GM12874 (cell line): ENCODE measurements around the gene OR6K2.

Experiments
- CTCF ChIP-seq: IDR thresholded peaks from 2 replicates; pipeline ENCODE4 v1.5.1; 2011; ENCODE audit warnings: low read depth, mild to moderate bottlenecking, control low read depth, low read length, moderate library complexity; ENCODE audit not compliant: insufficient read depth

Gene OR6K2

GRCh38 chr1:158720620-158721019 lies 20.2 kb upstream of the OR6K2 start, which contains the start of gene OR6K3:
Gene OR6K3 (minus strand): TSS chr1:158720720. CDS start chr1:158718115, 2,605 bp downstream.
- no peak for TF ChIP-seq CTCF

- no peak for TF ChIP-seq CTCF
Observed at GRCh38 chr1:158719664-158720063, 19.2 kb upstream of the OR6K2 start.

GRCh38 chr1:158717344-158717743 lies 16.9 kb upstream of the OR6K2 start:
- no peak for TF ChIP-seq CTCF

- TF ChIP-seq CTCF, result no peak
Observed at GRCh38 chr1:158716335-158716734, 15.9 kb upstream of the OR6K2 start.

- TF ChIP-seq CTCF, result no peak
Observed at GRCh38 chr1:158714754-158715153, 14.3 kb upstream of the OR6K2 start.

- TF ChIP-seq CTCF, result no peak
Observed at GRCh38 chr1:158711098-158711497, 10.6 kb upstream of the OR6K2 start.

GRCh38 chr1:158706096-158706495 lies 5.6 kb upstream of the OR6K2 start:
- TF ChIP-seq CTCF, result no peak

GRCh38 chr1:158694596-158694995 lies 5.9 kb downstream of the OR6K2 start:
- no peak for TF ChIP-seq CTCF
